GM23338 (cell line): ENCODE measurements around the gene ERC2. TPM values are rescaled to one million over a fixed set of nuclear protein-coding genes. Genes with fewer than 3 reads are reported as not detected.

Experiments used
- ATAC-seq: fragments of 200-7000 bp; cut with Tn5 transposase; 3 replicates; pipeline ENCODE4 v1.9.1; 2020
- DNase-seq: peaks from one replicate; pipeline ENCODE4 v3.0.0-alpha.2; 2015; ENCODE audit warnings: low spot score
- H2AFZ ChIP-seq: fragments of 200-600 bp; sonication (generic); 2 replicates; pipeline ENCODE4 v1.8.0; 2016; ENCODE audit warnings: antibody characterized with exemption, mild to moderate bottlenecking, moderate library complexity
- H3F3A ChIP-seq: fragments of 200-600 bp; sonication (generic); replicated peaks from 2 replicates; pipeline ENCODE4 v1.8.0; 2017; ENCODE audit warnings: antibody characterized with exemption, mixed run types, low read depth
- H3K27ac ChIP-seq: fragments of 200-600 bp; sonication (generic); 2 replicates; pipeline ENCODE4 v1.6.1; 2016; ENCODE audit warnings: low read depth
- H3K27me3 ChIP-seq: fragments of 200-600 bp; sonication (generic); 2 replicates; pipeline ENCODE4 v1.8.0; 2016; ENCODE audit warnings: mild to moderate bottlenecking, mixed run types, moderate library complexity; ENCODE audit not compliant: insufficient read depth
- H3K36me3 ChIP-seq: fragments of 200-600 bp; sonication (generic); 2 replicates; pipeline ENCODE4 v1.8.0; 2016; ENCODE audit warnings: mild to moderate bottlenecking; ENCODE audit not compliant: insufficient read depth
- H3K4me1 ChIP-seq: fragments of 200-600 bp; sonication (generic); 2 replicates; pipeline ENCODE4 v1.8.0; 2016; ENCODE audit warnings: mild to moderate bottlenecking, moderate library complexity; ENCODE audit not compliant: insufficient read depth
- H3K4me2 ChIP-seq: fragments of 200-600 bp; sonication (generic); 2 replicates; pipeline ENCODE4 v1.7.1; 2017; ENCODE audit warnings: mixed run types
- H3K4me3 ChIP-seq: fragments of 200-600 bp; sonication (generic); 2 replicates; pipeline ENCODE4 v1.6.1; 2016; ENCODE audit warnings: mixed run types
- H3K79me2 ChIP-seq: fragments of 200-600 bp; sonication (generic); replicated peaks from 2 replicates; pipeline ENCODE4 v1.8.0; 2017; ENCODE audit warnings: mild to moderate bottlenecking; ENCODE audit not compliant: insufficient read depth
- H3K9me2 ChIP-seq: fragments of 200-600 bp; sonication (generic); 2 replicates; pipeline ENCODE4 v1.8.0; 2017; ENCODE audit not compliant: insufficient read depth
- H4K20me1 ChIP-seq: fragments of 200-600 bp; sonication (generic); replicated peaks from 2 replicates; pipeline ENCODE4 v1.8.0; 2017; ENCODE audit warnings: mild to moderate bottlenecking; ENCODE audit not compliant: insufficient read depth
- H3K27ac Mint-ChIP-seq: 2 replicates; pipeline ENCODE4 v1.8.0; 2020; ENCODE audit warnings: inconsistent platforms, mild to moderate bottlenecking, moderate library complexity, mixed read lengths
- H3K27me3 Mint-ChIP-seq: 3 replicates; pipeline ENCODE4 v1.8.0; 2022; ENCODE audit warnings: low read depth, mild to moderate bottlenecking, moderate library complexity, mixed read lengths, inconsistent platforms; ENCODE audit not compliant: insufficient read depth, poor library complexity
- H3K36me3 Mint-ChIP-seq: 3 replicates; pipeline ENCODE4 v1.8.0; 2021; ENCODE audit warnings: low read depth, mild to moderate bottlenecking, inconsistent platforms, moderate library complexity, mixed read lengths
- H3K4me1 Mint-ChIP-seq: 3 replicates; pipeline ENCODE4 v1.8.0; 2020; ENCODE audit warnings: mild to moderate bottlenecking, inconsistent platforms, mixed read lengths
- H3K4me3 Mint-ChIP-seq: 3 replicates; pipeline ENCODE4 v1.8.0; 2021; ENCODE audit warnings: moderate library complexity, mild to moderate bottlenecking, inconsistent platforms, mixed read lengths
- H3K9me3 Mint-ChIP-seq: 3 replicates; pipeline ENCODE4 v1.8.0; 2020; ENCODE audit warnings: moderate library complexity, mild to moderate bottlenecking, inconsistent platforms, mixed read lengths
- JUNB ChIP-seq: IDR thresholded peaks from one replicate; pipeline ENCODE4 v1.6.1; 2016; ENCODE audit warnings: antibody characterized with exemption; ENCODE audit not compliant: unreplicated experiment
- NANOG ChIP-seq: IDR thresholded peaks from 2 replicates; pipeline ENCODE4 v1.6.1; 2016; ENCODE audit warnings: antibody characterized with exemption, borderline replicate concordance
- ZNF331 ChIP-seq: fragments of 250-450 bp; sonication (Bioruptor Pico); IDR thresholded peaks from 2 replicates; pipeline ENCODE4 v1.5.0; 2020; ENCODE audit warnings: low read depth, mild to moderate bottlenecking, moderate library complexity
- polyA plus RNA-seq: library from polyadenylated mRNA; unstranded; fragments of >200 nt; fragmentation: Nextera tagmentation; extraction: Ambion mirVana; gene quantifications from 2 replicates; pipeline ENCODE4 v1.2.1, GENCODE V29; 2016
- total RNA-seq: library from RNA; depleted of rRNA; stranded (reverse); fragments of >200 nt; shearing (Covaris generic); gene quantifications from 2 replicates; pipeline ENCODE4 v1.2.3, GENCODE V29; 2014
- TF ChIP-seq, protein P1 (sequence below): fragments of 250-450 bp; sonication (Bioruptor Pico); IDR thresholded peaks from 2 replicates; pipeline ENCODE4 v1.5.0; 2020; ENCODE audit warnings: mild to moderate bottlenecking, moderate library complexity
- TF ChIP-seq, protein P2 (sequence below), 2 experiments: fragments of 200-600 bp in 1 of 2; sonication (generic) in 1 of 2; conservative IDR thresholded peaks; 2 replicates each; pipeline versions ENCODE4 v1.5.1 to v1.6.1; 2016 to 2017; ENCODE audit warnings: antibody characterized with exemption in 2 of 2, low read depth in 2 of 2, mild to moderate bottlenecking in 2 of 2, moderate library complexity in 1 of 2
- TF ChIP-seq, protein P3 (sequence below): IDR thresholded peaks from one replicate; pipeline ENCODE4 v1.6.1; 2018; ENCODE audit warnings: antibody characterized with exemption; ENCODE audit not compliant: unreplicated experiment

ERC2 gene
- total and polyA plus RNA-seq, 2 experiments from 2014 or later, result 11.8 to 13.7 TPM

DNA sequence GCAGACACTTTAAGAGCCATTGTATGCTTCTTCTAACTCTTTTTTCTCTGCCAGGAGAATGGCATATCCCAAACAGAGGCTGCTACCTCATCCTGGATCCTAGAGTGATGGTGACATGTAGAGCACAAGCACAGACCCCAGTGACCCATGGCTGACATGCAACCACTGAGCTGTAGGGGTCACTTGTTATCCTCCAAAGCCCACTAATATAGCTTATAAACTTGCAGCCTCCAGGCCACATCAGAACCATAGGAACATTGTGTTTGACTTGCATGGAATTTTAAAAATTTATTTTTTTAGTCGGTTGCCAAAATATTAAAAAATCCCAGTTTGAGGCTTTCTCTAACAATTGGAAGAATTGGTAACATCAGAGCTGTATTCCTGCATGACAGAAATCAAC lies 698.2 kb downstream of the ERC2 start:
- DNase-seq (peak; percentile 6), ATAC-seq (peak; percentile 59)
- no peaks in the 10 kb centered on the region for H3K36me3 ChIP-seq
- Mint-ChIP-seq H3K27ac (no peak overlapping the region), H3K36me3 (no peaks in the 10 kb centered on the region), H3K4me3 (no peak overlapping the region), H3K9me3 (no peaks in the 10 kb centered on the region), H3K27me3 (no peaks in the 10 kb centered on the region), H3K4me1 (no peaks in the 10 kb centered on the region)
- TF ChIP-seq, protein P1, sequence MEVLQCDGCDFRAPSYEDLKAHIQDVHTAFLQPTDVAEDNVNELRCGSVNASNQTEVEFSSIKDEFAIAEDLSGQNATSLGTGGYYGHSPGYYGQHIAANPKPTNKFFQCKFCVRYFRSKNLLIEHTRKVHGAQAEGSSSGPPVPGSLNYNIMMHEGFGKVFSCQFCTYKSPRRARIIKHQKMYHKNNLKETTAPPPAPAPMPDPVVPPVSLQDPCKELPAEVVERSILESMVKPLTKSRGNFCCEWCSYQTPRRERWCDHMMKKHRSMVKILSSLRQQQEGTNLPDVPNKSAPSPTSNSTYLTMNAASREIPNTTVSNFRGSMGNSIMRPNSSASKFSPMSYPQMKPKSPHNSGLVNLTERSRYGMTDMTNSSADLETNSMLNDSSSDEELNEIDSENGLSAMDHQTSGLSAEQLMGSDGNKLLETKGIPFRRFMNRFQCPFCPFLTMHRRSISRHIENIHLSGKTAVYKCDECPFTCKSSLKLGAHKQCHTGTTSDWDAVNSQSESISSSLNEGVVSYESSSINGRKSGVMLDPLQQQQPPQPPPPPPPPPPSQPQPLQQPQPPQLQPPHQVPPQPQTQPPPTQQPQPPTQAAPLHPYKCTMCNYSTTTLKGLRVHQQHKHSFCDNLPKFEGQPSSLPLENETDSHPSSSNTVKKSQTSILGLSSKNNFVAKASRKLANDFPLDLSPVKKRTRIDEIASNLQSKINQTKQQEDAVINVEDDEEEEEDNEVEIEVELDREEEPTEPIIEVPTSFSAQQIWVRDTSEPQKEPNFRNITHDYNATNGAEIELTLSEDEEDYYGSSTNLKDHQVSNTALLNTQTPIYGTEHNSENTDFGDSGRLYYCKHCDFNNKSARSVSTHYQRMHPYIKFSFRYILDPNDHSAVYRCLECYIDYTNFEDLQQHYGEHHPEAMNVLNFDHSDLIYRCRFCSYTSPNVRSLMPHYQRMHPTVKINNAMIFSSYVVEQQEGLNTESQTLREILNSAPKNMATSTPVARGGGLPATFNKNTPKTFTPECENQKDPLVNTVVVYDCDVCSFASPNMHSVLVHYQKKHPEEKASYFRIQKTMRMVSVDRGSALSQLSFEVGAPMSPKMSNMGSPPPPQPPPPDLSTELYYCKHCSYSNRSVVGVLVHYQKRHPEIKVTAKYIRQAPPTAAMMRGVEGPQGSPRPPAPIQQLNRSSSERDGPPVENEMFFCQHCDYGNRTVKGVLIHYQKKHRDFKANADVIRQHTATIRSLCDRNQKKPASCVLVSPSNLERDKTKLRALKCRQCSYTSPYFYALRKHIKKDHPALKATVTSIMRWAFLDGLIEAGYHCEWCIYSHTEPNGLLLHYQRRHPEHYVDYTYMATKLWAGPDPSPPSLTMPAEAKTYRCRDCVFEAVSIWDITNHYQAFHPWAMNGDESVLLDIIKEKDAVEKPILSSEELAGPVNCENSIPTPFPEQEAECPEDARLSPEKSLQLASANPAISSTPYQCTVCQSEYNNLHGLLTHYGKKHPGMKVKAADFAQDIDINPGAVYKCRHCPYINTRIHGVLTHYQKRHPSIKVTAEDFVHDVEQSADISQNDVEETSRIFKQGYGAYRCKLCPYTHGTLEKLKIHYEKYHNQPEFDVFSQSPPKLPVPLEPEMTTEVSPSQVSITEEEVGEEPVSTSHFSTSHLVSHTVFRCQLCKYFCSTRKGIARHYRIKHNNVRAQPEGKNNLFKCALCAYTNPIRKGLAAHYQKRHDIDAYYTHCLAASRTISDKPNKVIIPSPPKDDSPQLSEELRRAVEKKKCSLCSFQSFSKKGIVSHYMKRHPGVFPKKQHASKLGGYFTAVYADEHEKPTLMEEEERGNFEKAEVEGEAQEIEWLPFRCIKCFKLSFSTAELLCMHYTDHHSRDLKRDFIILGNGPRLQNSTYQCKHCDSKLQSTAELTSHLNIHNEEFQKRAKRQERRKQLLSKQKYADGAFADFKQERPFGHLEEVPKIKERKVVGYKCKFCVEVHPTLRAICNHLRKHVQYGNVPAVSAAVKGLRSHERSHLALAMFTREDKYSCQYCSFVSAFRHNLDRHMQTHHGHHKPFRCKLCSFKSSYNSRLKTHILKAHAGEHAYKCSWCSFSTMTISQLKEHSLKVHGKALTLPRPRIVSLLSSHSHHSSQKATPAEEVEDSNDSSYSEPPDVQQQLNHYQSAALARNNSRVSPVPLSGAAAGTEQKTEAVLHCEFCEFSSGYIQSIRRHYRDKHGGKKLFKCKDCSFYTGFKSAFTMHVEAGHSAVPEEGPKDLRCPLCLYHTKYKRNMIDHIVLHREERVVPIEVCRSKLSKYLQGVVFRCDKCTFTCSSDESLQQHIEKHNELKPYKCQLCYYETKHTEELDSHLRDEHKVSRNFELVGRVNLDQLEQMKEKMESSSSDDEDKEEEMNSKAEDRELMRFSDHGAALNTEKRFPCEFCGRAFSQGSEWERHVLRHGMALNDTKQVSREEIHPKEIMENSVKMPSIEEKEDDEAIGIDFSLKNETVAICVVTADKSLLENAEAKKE, result no peak
- TF ChIP-seq, protein P2, sequence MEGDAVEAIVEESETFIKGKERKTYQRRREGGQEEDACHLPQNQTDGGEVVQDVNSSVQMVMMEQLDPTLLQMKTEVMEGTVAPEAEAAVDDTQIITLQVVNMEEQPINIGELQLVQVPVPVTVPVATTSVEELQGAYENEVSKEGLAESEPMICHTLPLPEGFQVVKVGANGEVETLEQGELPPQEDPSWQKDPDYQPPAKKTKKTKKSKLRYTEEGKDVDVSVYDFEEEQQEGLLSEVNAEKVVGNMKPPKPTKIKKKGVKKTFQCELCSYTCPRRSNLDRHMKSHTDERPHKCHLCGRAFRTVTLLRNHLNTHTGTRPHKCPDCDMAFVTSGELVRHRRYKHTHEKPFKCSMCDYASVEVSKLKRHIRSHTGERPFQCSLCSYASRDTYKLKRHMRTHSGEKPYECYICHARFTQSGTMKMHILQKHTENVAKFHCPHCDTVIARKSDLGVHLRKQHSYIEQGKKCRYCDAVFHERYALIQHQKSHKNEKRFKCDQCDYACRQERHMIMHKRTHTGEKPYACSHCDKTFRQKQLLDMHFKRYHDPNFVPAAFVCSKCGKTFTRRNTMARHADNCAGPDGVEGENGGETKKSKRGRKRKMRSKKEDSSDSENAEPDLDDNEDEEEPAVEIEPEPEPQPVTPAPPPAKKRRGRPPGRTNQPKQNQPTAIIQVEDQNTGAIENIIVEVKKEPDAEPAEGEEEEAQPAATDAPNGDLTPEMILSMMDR (conservative IDR thresholded peaks at IDR 0.05; ENCODE audit: low read depth in 2 of 2), result peak; percentile 24 to 37; a peak in 3 of 4 replicates
- no peaks in the 10 kb centered on the region for H3K4me1 ChIP-seq
- no peaks in the 10 kb centered on the region for H3K27me3 ChIP-seq
- H3K9me2 ChIP-seq, result no peaks in the 10 kb centered on the region
- H3K4me2 ChIP-seq, result no peak overlapping the region
- no peaks in the 10 kb centered on the region for H3K79me2 ChIP-seq
- H3K4me3 ChIP-seq, result no peak overlapping the region
- no peaks in the 10 kb centered on the region for H3F3A ChIP-seq
- H3K27ac ChIP-seq, result no peak overlapping the region
- H2AFZ ChIP-seq, result no peak overlapping the region
- H4K20me1 ChIP-seq, result no peaks in the 10 kb centered on the region

DNA sequence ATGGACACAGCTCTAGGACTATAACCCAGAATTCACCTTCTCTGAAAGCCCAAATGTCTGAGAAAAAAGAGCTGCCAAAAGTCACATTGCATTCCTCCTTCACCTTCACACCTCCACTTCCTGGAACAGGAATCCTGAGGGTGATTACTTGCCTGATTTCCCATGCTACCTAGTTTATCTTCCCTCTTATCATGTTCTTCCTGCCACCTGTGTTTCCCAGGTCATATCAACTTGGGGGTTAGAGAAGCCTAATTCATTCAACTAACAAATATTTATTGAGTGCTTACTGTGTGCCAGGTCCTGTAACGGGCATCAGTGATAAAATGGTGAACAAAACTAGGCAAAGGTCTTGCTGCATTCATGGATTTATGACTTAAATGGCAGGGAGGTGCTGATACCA lies 701.5 kb downstream of the ERC2 start:
- Histone ChIP-seq H3K79me2 (no peaks in the 10 kb centered on the region), H3K27ac (no peak overlapping the region)
- TF ChIP-seq, protein P3, sequence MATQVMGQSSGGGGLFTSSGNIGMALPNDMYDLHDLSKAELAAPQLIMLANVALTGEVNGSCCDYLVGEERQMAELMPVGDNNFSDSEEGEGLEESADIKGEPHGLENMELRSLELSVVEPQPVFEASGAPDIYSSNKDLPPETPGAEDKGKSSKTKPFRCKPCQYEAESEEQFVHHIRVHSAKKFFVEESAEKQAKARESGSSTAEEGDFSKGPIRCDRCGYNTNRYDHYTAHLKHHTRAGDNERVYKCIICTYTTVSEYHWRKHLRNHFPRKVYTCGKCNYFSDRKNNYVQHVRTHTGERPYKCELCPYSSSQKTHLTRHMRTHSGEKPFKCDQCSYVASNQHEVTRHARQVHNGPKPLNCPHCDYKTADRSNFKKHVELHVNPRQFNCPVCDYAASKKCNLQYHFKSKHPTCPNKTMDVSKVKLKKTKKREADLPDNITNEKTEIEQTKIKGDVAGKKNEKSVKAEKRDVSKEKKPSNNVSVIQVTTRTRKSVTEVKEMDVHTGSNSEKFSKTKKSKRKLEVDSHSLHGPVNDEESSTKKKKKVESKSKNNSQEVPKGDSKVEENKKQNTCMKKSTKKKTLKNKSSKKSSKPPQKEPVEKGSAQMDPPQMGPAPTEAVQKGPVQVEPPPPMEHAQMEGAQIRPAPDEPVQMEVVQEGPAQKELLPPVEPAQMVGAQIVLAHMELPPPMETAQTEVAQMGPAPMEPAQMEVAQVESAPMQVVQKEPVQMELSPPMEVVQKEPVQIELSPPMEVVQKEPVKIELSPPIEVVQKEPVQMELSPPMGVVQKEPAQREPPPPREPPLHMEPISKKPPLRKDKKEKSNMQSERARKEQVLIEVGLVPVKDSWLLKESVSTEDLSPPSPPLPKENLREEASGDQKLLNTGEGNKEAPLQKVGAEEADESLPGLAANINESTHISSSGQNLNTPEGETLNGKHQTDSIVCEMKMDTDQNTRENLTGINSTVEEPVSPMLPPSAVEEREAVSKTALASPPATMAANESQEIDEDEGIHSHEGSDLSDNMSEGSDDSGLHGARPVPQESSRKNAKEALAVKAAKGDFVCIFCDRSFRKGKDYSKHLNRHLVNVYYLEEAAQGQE, result no peak
- no peak for TF ChIP-seq ZNF331 (CRISPR knock-in tag)
- TF ChIP-seq, protein P2 (conservative IDR thresholded peaks at IDR 0.05; ENCODE audit: low read depth in 2 of 2), result no peak
- no peak for TF ChIP-seq JUNB
- TF ChIP-seq NANOG, result no peak

More for the DNA sequence above, 701.5 kb downstream of the ERC2 start:
- H3K4me1 ChIP-seq, result no peaks in the 10 kb centered on the region
- H3K4me3 ChIP-seq, result no peak overlapping the region
- H3K9me3 Mint-ChIP-seq, result no peaks in the 10 kb centered on the region
- no peaks in the 10 kb centered on the region for H3K27me3 ChIP-seq
- no peaks in the 10 kb centered on the region for H3K36me3 Mint-ChIP-seq
- no peak for ATAC-seq
- no peaks in the 10 kb centered on the region for H3K4me1 Mint-ChIP-seq
- H3K27me3 Mint-ChIP-seq, result no peaks in the 10 kb centered on the region
- H3K9me2 ChIP-seq, result no peaks in the 10 kb centered on the region
- no peak overlapping the region for H2AFZ ChIP-seq
- H3K4me3 Mint-ChIP-seq, result no peak overlapping the region
- H3K36me3 ChIP-seq, result no peaks in the 10 kb centered on the region
- H3K4me2 ChIP-seq, result no peak overlapping the region
- no peaks in the 10 kb centered on the region for H3F3A ChIP-seq
- no peak overlapping the region for H3K27ac Mint-ChIP-seq
- DNase-seq, result no peak
- no peaks in the 10 kb centered on the region for H4K20me1 ChIP-seq
